HG03457 (cell line): ENCODE results near the gene GPR183.

ENCODE experiments used
- ATAC-seq: cut with Tn5 transposase; IDR thresholded peaks from one replicate; pipeline ENCODE4 v1.9.1; 2021; ENCODE audit warnings: moderate number of reproducible peaks; ENCODE audit not compliant: unreplicated experiment

The GPR183 gene

DNA sequence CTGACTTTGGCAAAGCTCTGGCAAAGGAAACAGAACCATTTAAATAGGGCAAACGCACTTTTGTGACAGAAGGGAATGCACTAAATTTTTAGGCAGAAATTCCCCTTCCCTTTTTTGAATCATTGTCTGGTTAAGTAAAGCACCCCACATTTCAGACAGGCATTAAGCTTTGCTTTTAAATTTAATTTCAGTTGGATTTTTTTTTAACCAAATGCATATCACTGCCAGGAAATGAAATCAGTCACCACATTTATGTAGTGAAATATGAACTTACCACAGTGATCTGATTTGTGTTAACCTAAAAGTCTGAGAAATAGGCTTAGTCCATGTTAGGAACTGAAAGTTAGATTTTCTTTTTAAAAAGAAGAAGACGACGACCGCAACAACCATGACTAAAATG, 10.8 kb downstream of the GPR183 start:
- ATAC-seq, result no peak

DNA sequence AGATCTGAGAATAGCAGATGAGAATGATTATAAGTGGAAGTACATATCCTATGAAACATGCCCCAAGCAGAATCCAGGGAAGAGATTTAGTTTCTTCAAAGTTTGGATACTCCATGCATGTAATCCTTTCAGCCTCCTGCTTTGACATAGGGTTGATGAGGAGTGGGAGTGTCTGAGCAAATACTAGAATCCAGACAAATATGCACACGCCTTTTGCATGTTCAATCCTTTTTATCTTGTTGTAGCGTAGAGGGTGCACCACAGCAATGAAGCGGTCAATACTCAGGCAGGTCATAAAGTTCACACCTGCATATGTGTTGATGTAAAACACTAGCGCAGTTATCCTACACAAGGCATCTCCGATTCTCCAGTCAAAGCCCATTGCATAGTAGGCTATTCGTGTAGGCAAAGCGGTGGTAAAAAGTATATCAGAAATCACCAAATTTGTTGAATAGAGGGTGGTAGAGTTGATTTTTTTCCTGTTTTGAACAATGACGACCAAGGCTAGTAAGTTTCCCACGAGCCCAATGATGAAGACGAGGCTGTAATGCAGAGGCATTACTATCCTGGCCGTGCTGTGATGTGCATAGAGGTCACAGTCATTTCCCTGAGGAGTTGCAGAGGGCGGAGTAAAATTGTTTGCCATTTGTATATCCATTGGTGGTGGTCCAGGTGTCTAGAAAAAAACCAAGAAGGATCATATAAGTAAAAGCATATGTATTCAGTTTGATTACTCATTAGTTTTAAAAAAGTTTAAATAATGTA, 11.5 kb downstream of the GPR183 start:
- no peak for ATAC-seq

DNA sequence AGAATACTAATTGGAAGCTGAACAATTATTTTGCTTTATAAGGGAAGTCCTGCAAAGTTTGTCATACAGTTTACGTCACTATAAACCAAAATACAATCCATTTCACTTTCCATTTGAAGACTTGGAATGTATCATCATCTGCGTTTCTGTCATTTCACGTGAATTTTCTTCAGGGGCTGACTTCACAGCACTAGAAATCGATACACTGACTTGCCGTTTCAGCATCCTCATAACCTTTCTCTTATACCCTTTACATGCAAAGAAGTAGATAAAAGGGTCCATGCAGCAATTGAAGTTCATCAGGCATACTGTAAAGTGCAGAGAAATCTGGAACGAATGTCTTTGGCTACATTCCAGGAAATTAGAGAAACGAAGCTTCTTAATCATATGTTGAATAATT, 12.2 kb downstream of the GPR183 start:
- ATAC-seq, result no peak

DNA sequence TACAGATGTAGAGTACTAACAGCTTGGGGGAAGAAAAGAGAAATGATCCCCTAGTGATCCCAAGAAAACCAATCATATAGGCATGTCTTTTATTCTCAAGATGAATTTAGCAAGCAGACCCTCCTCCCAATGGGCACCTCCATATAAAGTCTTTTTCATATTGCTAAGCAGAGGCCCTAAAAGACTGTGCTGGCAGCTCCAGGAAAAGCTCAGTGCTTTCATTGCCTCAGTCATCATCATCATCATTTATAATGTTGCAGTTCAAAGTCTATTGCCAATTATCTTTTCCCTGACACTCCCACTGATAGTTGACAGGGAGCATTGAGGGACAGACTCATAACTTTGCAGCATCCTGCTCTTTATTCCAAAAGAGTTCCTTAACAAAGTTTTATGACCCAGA, 13.0 kb downstream of the GPR183 start:
- ATAC-seq, result no peak

DNA sequence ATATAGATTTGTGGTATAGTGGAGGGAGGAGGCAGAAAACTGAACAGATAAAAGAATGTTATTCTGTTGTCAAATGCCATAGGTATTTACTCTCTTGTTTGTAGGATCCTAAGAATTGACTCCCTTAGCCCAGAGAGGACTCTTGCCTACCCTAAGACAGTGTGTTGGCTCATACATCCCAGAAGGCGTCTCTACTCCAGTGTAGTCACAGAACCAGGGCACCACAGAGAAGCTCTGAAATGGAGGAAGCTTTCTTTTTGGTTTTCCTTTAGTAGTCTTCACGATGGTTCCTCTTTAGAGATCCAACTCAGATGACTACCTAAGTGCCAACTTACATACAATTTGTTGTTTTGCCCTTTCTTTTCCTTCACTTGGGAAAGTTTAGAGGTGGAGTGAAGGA, 14.0 kb downstream of the GPR183 start:
- ATAC-seq, result no peak

- no peak for ATAC-seq
Observed at GRCh38 chr13:99290894-99291293, 16.3 kb downstream of the GPR183 start.

DNA sequence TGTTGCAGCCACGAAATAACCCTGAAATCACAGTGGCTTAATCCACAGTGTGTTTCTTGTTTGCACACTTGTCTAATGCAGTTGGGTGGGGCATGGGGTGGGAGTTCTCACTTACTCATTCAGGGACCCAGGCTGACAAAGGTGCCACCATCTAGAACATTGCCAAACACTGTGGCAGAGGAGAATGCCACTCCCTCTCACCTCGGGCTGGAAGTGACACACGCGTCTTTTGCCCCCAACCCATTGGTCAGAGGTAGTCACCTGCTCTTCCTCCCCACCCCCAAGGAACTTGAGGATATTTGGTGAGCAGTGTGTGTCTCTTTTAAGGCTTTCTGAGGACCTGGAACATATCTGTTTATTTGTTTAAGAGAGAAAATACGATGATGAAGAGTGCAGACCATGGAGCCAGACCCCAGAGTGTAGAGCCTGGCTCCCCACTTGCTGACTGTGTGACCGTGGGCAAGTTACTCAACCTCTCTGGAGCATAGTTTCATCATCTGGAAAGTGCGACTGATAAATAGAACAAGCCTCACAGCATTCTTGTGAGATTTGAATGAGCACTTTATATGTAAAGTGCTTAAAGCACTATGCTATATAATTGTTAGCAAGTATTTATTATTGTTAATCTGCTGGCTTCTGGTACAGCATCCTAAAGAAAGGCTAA, 17.4 kb downstream of the GPR183 start:
- no peak for ATAC-seq

DNA sequence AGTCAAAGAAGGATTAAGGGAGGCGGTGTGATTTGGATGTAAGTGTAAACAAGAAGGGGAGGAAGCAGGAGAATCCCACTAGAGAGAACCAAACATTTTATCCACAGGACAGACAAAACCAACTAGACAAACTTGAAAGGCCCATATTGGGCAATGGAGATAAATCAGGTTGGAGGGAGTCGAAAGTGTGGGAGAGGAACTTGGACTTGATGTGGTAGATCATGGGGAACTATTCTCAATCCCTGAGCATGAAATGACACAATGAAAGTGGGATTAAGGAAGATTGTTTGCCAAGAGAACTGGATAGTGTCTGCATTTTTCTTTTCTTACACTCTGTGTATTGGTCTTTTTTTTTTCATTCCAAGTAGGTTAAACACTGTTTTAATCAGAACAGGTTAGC, 17.9 kb downstream of the GPR183 start:
- no peak for ATAC-seq

GRCh38 chr13:99288089-99288488, 19.1 kb downstream of the GPR183 start:
- peak; percentile 83 for ATAC-seq

- ATAC-seq, result no peak
Observed at GRCh38 chr13:99287551-99287950, 19.6 kb downstream of the GPR183 start.

- no peak for ATAC-seq
Observed at GRCh38 chr13:99285432-99286182, 21.6 kb downstream of the GPR183 start.

DNA sequence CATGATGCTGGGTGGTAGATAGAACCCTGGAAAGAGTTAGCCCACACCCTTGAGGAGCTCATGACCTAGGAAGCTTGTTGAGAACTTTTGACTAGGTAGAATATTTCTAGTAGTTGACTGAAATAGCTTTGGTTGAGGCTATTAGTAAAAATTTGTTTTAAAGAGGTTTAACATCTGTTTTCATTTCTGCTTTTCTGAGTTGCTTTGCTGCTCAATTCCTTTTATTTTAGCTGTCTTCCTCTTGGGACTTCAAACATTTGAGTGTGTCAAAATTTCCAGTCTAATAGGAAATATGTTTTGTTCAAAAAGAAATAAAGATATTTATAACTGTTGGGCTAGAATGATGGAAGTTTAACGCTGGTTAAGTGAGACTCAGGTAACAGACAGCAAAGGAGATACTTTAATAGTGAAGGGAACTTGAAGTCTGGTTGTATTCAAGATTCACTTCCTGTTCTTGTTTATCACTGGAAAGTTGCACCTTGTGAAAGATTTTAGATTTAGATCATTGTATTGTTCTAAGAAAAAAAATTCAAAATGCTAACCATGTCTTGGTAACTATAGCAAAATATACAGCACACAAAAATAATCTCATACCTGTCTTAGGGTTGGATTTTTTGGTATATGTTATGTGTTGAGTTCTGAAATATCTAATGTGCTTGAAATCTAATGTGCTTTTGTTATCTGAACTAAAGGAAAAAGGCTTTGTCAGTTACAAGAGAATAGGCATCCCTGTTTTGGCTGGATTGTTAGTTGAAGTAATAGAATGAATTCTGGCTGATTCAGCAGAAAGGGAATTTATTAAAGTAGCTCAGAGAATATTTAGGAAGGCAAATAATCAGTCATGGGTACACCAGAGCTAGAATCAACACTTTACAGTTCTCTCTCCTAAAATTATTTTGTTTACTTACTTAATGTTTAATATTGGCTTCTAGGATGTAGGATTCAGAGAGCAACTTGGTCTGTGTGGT, 24.7 kb downstream of the GPR183 start:
- peak; percentile 48 for ATAC-seq

DNA sequence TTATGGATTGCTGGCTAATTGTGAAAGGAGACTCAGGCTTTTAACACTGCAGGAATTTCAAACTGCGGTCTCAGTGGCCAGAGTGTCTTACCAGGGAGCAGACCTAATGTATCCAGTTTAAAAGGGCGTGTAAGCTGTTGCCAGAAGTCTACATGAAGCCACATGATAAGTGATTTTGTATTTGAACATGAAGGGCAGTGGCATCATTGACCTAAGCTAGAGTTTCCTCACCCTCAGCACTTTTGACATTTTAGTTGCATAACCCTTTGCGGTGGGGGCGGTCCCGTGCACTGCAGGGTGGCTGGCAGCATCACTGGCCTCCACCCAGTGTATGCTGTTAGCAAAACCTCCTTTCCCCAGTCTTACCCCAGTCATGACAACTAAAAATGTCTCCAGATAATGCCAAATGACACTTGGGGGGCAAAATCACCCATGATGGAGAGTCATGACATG, 25.4 kb downstream of the GPR183 start:
- peak; percentile 51 for ATAC-seq

DNA sequence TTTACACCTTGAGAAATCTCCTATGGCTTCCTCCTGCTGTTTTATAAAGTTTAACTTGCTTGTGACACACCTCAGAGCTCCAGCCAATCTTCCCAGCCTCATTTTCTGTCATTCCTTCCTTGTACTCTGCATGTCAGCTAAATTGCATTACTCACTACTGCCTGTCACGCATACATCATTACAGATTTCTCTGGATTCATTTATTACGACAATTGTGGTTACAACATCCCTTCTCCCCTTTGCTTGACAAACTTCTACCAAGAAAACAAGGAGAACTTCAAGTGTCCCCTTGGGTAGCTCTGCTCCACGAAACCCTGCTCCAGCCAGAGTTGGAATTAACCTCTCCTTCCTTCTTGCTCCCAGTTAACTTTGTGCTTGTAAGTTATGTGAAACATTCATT, 27.0 kb downstream of the GPR183 start:
- no peak for ATAC-seq

DNA sequence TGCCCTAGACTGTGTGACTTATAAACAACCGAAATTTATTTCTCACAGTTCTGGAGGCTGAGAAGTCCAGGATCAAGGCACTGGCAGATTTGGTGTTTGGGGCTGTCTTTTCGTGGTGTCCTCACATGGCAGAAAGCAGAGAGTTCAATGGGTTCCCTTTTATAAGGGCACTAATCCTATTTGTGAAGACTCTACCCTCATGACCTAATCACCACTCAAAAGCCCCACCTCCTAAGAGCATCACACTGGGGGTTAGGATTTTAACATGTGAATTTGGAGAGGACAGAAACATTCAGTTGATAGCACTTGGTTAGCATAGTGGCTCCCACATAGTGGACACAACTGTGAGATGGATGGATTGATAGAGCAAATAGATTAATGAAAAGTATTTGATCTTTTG, 27.6 kb downstream of the GPR183 start:
- ATAC-seq, result no peak

DNA sequence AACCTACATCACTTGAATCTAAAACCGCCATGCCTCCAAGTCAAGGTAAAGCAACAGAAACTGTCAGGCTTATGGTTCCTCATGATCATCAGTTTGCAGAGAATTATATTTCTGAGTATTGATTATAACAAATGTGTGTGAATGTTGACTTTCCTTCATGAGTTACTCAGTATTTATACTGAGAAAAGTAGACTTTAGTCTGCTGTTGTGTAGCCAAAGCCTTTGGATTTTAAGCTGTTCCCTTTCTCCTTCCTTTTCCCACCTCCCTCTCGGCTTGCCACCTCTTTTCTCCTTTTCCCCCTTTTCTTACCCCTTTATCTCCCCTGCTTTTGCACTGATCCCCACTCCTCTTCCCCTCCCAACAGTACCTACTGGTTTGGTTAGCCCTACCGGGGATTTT, 28.4 kb downstream of the GPR183 start:
- no peak for ATAC-seq

- ATAC-seq, result no peak
Observed at GRCh38 chr13:99278200-99278599, 29.0 kb downstream of the GPR183 start.

GRCh38 chr13:99277629-99278028, 29.6 kb downstream of the GPR183 start:
- ATAC-seq, result no peak

DNA sequence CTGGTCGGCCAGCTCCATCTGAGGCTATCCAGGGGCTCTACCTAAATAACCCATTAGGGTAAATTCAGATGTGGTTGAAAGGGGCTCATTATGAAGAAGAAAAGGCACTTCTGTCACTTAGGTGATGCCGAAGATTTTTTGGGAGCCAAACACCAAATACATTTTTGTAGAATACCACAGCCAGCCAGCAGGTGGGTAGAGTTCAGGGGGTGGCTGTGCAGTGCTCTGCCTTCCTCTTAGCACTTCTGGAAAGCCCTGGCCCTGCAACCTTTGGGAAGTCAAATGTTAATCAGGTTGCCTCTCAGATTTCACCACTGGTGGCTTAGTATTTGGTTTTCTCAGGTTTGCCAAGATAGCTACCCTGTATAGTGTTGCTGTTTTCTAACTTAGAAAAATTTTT, 30.5 kb downstream of the GPR183 start:
- ATAC-seq, result no peak

DNA sequence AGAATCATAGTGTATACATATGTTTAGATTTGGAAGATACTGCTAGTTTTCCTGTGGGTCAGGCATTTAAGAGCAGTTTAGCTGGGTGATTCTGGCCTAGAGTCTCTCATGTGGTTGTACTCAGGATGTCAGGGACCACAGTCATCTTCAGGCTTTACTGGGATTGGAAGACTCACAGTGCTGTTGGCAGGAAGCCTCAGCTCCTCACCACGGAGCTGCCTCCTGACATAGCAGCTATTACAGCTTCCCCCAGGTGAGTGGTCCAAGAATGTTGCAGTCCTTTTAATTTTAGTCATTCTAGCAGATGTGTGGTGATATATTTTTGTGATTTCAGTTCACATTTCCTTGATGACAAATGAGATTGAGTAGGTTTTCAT, 32.1 kb downstream of the GPR183 start:
- no peak for ATAC-seq

DNA sequence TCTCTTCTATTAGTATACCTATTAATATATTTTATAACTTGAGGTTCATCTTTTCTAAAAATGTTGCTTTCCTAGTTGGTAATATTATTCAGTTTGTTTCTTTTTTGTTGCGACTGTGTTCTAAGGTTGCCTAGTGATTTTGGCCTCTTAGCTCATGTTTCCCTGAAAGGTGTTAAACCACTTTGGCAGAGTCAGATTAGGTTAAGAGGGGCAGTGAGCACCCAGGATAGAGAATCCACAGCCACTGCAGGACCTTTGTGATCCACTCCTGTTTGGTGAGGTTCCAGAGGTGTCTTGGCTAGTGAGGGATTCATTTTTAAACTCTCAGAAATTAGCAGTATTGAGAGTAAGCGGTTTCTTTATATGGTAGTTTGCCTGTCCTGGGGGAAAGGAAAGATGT, 34.1 kb downstream of the GPR183 start:
- ATAC-seq, result no peak
